Left lung (tissue), 10 donors: ENCODE measurements around the gene SC5D. TPM values are rescaled to one million over a fixed set of nuclear protein-coding genes. Genes with fewer than 3 reads are reported as not detected.

Source experiments
- ATAC-seq: fragments of 200-7000 bp; cut with Tn5 transposase; one replicate; pipeline ENCODE4 v1.9.1; 2020; ENCODE audit warnings: moderate library complexity
- DNase-seq, 4 donors: peaks; one replicate each; pipeline ENCODE4 v3.0.0-alpha.2; 2013 to 2020
- H3K27ac ChIP-seq, 2 donors: fragments of 200-600 bp; sonication (generic) in 1 of 2; one replicate each; pipeline versions ENCODE4 v1.5.0 to v1.8.0; 2020 to 2021
- H3K27me3 ChIP-seq, 2 donors: fragments of 200-600 bp; sonication (generic) in 1 of 2; one replicate each; pipeline versions ENCODE4 v1.5.0 to v1.8.0; 2020 to 2021
- H3K36me3 ChIP-seq, 2 donors: fragments of 200-600 bp; sonication (generic) in 1 of 2; one replicate each; pipeline versions ENCODE4 v1.5.0 to v1.8.0; 2020 to 2021
- H3K4me1 ChIP-seq, 2 donors: fragments of 200-600 bp; one replicate each; pipeline ENCODE4 v1.8.0; 2021
- H3K4me3 ChIP-seq, 2 donors: fragments of 200-600 bp; sonication (generic) in 1 of 2; one replicate each; pipeline versions ENCODE4 v1.5.0 to v1.8.0; 2020 to 2021; ENCODE audit warnings: mild to moderate bottlenecking in 1 of 2
- H3K9me3 ChIP-seq, 2 donors: fragments of 200-600 bp; sonication (generic) in 1 of 2; one replicate each; pipeline versions ENCODE4 v1.5.0 to v1.8.0; 2020 to 2021
- intact Hi-C, 2 donors: fragments of 100-400 bp; cut with DNase I; formaldehyde crosslinking; loops; one replicate each; pipeline versions ENCODE4 v1.11.2 to v1.14.2; 2022
- polyA plus RNA-seq, 6 donors: library from polyadenylated mRNA; unstranded; fragments of 120-200 nt; gene quantifications; one replicate each; pipeline ENCODE4 v1.2.1, GENCODE V29; 2013; ENCODE audit not compliant: insufficient read length in 6 of 6
- total RNA-seq, 2 donors: library from RNA; stranded (reverse); fragmentation: NEBNext Ultra II Directional; extraction: Animal tissue kit (Norgen Biotek cat#: 25700); gene quantifications; one replicate each; pipeline ENCODE4 v1.2.1, GENCODE V29; 2021
- TF ChIP-seq, protein P1 (sequence below), 2 donors: fragments of 200-600 bp; sonication (generic) in 1 of 2; IDR thresholded peaks; one replicate each; pipeline versions ENCODE4 v1.5.0 to v1.8.0; 2021; ENCODE audit warnings: antibody characterized with exemption in 2 of 2
- donor health status: DM: no; HTN: yes; CAD: no.
- donor health status: DM: no; HTN: no; CAD: no.

Gene SC5D
- total and polyA plus RNA-seq, 8 donors: 41.8 to 79.1 (median 46.9) TPM

DNA sequence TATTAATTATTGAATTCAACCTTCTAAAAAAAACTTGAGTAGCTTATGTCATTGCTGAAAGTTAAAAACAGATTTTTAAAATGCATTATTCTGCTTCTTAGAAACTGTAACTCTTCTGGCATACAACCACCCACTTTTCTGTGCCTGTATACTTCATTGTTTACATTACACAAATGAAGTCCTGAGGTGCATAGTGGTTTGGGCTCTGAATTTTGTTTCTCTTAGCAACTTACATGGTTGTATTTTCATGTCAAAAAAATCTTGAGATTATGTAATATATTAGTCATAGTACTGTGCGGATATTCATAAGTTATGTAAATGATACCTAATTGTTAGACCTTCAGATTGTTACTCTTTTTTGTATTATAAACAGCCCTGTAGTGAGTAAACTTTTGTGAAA, 12.2 kb downstream of the SC5D start:
- H3K4me1 ChIP-seq: peaks cover 0 to 11% of the 10 kb centered on the region in 2 donors
- H3K36me3 ChIP-seq: peaks cover 4 to 49% of the 10 kb centered on the region in 2 donors
- DNase-seq: no peak
- H3K9me3 ChIP-seq: no peaks in the 10 kb centered on the region
- no peaks in the 10 kb centered on the region for H3K27me3 ChIP-seq
- intact Hi-C loops: no loop called here
- no peak overlapping the region for H3K4me3 ChIP-seq
- TF ChIP-seq, protein P1, sequence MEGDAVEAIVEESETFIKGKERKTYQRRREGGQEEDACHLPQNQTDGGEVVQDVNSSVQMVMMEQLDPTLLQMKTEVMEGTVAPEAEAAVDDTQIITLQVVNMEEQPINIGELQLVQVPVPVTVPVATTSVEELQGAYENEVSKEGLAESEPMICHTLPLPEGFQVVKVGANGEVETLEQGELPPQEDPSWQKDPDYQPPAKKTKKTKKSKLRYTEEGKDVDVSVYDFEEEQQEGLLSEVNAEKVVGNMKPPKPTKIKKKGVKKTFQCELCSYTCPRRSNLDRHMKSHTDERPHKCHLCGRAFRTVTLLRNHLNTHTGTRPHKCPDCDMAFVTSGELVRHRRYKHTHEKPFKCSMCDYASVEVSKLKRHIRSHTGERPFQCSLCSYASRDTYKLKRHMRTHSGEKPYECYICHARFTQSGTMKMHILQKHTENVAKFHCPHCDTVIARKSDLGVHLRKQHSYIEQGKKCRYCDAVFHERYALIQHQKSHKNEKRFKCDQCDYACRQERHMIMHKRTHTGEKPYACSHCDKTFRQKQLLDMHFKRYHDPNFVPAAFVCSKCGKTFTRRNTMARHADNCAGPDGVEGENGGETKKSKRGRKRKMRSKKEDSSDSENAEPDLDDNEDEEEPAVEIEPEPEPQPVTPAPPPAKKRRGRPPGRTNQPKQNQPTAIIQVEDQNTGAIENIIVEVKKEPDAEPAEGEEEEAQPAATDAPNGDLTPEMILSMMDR (IDR thresholded peaks at IDR 0.05): no peak
- no peak overlapping the region for H3K27ac ChIP-seq
- ATAC-seq: no peak

DNA sequence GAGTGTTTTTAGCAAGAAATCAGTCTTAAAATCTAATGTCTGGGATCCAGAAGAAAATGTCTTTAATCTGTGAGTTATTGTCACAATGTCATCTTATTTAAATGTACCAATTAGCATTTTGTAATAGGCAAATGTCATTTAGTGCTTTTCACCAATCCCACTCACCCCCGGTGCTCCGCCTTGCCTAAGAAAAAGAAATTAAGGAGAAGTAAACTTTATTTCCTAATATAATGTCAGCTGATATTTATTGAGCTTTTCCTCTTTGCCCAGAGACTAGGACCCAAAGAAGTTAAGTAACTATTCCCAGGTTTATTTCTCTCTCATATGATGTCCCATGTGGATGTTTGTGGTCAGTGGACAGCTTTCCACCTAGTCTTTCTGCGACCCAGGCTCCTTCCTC, 16.2 kb downstream of the SC5D start:
- no peak overlapping the region for H3K27ac ChIP-seq
- ATAC-seq (no peak), DNase-seq (no peak)
- TF ChIP-seq, protein P1 (IDR thresholded peaks at IDR 0.05): no peak
- intact Hi-C loops: no loop called here
- no peaks in the 10 kb centered on the region for H3K4me1 ChIP-seq
- peaks cover 4 to 49% of the 10 kb centered on the region in 2 donors for H3K36me3 ChIP-seq
- H3K4me3 ChIP-seq: no peak overlapping the region
- no peaks in the 10 kb centered on the region for H3K9me3 ChIP-seq
- H3K27me3 ChIP-seq: no peaks in the 10 kb centered on the region

DNA sequence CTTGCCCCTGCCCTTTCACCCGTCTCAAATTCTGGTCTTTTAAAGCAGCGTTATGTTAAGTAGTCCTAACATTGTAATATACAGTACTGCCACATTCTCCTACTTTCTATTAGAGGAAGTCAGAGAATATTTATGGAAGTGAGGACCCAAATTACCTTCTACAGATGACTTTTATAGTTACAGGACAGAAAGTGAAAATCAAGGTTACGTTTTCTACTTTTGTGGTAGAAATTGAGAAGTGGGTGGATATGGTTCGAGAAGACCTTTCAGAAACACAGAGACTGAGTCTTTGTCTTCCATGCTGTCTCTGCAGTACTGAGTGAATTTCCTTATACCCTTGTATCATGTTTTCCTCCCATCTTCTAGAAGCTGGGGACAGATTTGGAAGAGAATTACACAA, 17.1 kb downstream of the SC5D start:
- DNase-seq (no peak), ATAC-seq (no peak)
- Histone ChIP-seq H3K27me3 (no peaks in the 10 kb centered on the region), H3K36me3 (peaks cover 4 to 42% of the 10 kb centered on the region in 2 donors), H3K4me3 (no peak overlapping the region), H3K4me1 (no peaks in the 10 kb centered on the region), H3K9me3 (no peaks in the 10 kb centered on the region), H3K27ac (no peak overlapping the region)
- TF ChIP-seq, protein P1 (IDR thresholded peaks at IDR 0.05): no peak
- intact Hi-C loops: no loop called here

DNA sequence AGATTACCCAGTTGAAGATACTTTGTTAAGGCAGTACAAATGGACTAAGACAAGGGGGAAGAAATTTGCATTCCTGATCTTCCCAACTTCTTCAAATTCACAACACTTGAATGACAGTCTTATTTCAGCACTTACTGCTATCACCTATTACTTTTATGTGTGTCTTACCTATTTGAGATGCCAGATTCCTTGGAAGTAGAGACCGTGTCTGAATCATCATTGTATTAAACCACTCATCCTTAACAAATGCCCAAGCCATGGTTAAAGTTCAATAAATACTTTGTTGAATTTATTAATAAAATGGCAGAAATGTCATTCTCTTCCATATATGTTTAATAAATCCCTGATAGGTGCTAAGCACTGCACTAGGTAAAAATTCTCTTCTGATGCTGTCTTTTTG, 18.3 kb downstream of the SC5D start:
- Histone ChIP-seq H3K27ac (no peak overlapping the region), H3K36me3 (peaks cover 4 to 30% of the 10 kb centered on the region in 2 donors), H3K27me3 (no peaks in the 10 kb centered on the region), H3K4me3 (no peak overlapping the region), H3K9me3 (no peaks in the 10 kb centered on the region), H3K4me1 (no peaks in the 10 kb centered on the region)
- TF ChIP-seq, protein P1 (IDR thresholded peaks at IDR 0.05): no peak
- intact Hi-C loops: no loop called here
- DNase-seq (no peak), ATAC-seq (no peak)

DNA sequence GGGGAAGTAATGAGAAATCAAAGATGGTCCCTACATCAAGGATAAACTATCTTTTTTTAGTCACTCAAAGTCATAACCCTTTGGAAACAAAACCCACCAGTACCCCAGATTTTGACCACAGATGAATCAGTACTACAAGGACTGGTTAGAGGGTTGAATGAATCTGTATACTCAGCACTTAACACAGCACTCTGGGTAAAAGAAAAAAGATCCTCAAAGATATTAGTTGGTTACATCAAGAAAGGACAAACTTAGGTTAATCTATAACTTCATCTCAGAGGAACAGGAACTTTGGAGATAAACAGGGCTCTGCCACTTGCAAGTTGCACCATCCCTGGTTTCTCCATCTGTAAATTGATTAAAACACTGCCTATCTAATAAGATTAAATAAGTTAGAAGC, 18.8 kb downstream of the SC5D start:
- intact Hi-C loops: no loop called here
- H3K27ac ChIP-seq: no peak overlapping the region
- H3K4me1 ChIP-seq: no peaks in the 10 kb centered on the region
- H3K4me3 ChIP-seq: no peak overlapping the region
- TF ChIP-seq, protein P1 (IDR thresholded peaks at IDR 0.05): no peak
- peaks cover 4 to 26% of the 10 kb centered on the region in 2 donors for H3K36me3 ChIP-seq
- no peaks in the 10 kb centered on the region for H3K9me3 ChIP-seq
- ATAC-seq (no peak), DNase-seq (no peak)
- no peaks in the 10 kb centered on the region for H3K27me3 ChIP-seq
